Measurements from ENCODE around the gene SASH1.
"Not testable (repeated sequence)": the region's sequence is repeated elsewhere in the genome, so short reads cannot be mapped to it uniquely, and the experiment has no call there.

SASH1 gene

GRCh38 chr6:148550569-148550968, 207.9 kb downstream of the SASH1 start:
- DNase-seq (ENCODE audit: low read depth) = no peak

GRCh38 chr6:148551226-148551625, 208.6 kb downstream of the SASH1 start:
- no peak for DNase-seq (ENCODE audit: low read depth)

DNA sequence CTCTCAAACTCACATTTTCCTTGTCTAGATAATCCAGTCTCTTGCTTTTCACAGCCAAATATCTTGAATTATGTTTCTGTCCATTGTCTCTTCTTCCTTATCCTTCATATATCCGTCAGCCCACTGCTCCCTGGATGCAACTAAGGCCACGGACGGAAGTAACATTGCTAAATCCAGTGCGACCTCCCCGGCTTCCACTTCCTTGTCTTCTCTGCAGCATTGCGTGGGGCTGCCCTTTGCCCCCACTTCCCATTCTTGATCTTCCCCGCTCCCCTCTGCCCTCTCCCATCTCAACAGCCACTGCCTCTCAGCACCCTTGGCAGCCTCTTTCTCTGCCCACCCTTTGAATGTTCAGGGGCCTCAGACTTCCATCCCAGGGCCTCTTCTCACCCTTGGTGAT, 213.8 kb downstream of the SASH1 start:
- no peak for DNase-seq (ENCODE audit: low read depth)

GRCh38 chr6:148557796-148558321, 215.2 kb downstream of the SASH1 start:
- no peak for DNase-seq (ENCODE audit: low read depth)

- DNase-seq (ENCODE audit: low read depth) = peak; percentile 48
Measured at GRCh38 chr6:148559848-148560433, 217.3 kb downstream of the SASH1 start.

- DNase-seq (ENCODE audit: low read depth) = no peak
Measured at GRCh38 chr6:148561629-148562028, 219.0 kb downstream of the SASH1 start.

GRCh38 chr6:148563066-148563465, 220.4 kb downstream of the SASH1 start:
- DNase-seq (ENCODE audit: low read depth) = no peak

- no peak for DNase-seq (ENCODE audit: low read depth)
Measured at GRCh38 chr6:148564494-148565035, 221.9 kb downstream of the SASH1 start.

GRCh38 chr6:148565321-148565926, 222.8 kb downstream of the SASH1 start:
- no peak for DNase-seq (ENCODE audit: low read depth)

- DNase-seq (ENCODE audit: low read depth) = no peak
Measured at GRCh38 chr6:148565930-148566663, 223.5 kb downstream of the SASH1 start.

- no peak for DNase-seq (ENCODE audit: low read depth)
Measured at GRCh38 chr6:148566664-148567350, 224.2 kb downstream of the SASH1 start.

GRCh38 chr6:148570456-148570855, 227.8 kb downstream of the SASH1 start:
- no peak for DNase-seq (ENCODE audit: low read depth)

GRCh38 chr6:148572676-148573335, 230.2 kb downstream of the SASH1 start:
- DNase-seq (ENCODE audit: low read depth) = no peak

GRCh38 chr6:148573922-148574321, 231.3 kb downstream of the SASH1 start:
- no peak for DNase-seq (ENCODE audit: low read depth)

GRCh38 chr6:148577687-148578488, 235.2 kb downstream of the SASH1 start:
- DNase-seq (ENCODE audit: low read depth) = no peak

- DNase-seq (ENCODE audit: low read depth) = no peak
Measured at GRCh38 chr6:148578489-148578814, 235.8 kb downstream of the SASH1 start.

GRCh38 chr6:148578837-148579565, 236.4 kb downstream of the SASH1 start:
- no peak for DNase-seq (ENCODE audit: low read depth)

DNA sequence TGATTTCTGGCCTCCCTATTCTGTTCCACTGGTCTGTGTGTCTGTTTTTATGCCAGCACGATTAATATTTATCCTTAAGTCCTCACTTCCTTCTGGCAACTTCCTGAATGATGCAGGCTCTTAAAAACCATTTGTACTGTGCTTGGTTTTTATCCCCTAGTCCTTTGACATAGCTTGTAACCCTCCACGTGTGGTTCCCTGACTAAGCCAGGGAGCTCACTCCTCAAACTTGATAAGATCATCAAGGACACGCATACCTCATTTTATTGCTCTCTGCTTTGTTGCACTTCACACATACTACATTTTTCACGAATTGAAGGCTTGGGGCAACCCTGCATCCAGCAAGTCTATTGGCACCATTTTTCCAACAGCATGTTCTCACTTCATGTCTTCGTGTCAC, 237.8 kb downstream of the SASH1 start:
- no peak for DNase-seq (ENCODE audit: low read depth)

GRCh38 chr6:148583631-148584030, 241.0 kb downstream of the SASH1 start:
- no peak for DNase-seq (ENCODE audit: low read depth)

DNA sequence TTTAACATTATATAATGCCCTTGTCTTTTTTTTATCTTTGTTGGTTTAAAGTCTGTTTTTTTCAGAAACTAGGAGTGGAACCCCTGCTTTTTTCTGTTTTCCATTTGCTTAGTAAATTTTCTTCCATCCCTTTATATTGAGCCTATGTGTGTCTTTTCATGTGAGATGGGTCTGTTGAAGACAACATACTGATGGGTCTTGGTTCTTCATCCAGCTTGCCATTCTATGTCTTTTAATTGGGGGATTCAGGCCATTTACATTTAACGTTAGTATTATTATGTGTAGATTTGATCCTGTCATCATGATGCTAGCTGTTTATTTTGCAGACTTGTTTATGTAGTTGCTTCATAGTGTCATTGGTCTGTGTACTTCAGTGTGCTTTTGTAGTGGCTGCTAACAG, 243.0 kb downstream of the SASH1 start:
- DNase-seq (ENCODE audit: low read depth) = not testable (repeated sequence)
